HepG2 (cell line): Measurements from ENCODE around the gene STYX. TPM values are rescaled to one million over a fixed set of nuclear protein-coding genes. Genes with fewer than 3 reads are reported as not detected.

Experiments
- ARHGAP35 ChIP-seq: sonication (generic); formaldehyde crosslinking; IDR thresholded peaks from 2 replicates; pipeline ENCODE4 v1.9.0; 2022; ENCODE audit warnings: mild to moderate bottlenecking, inconsistent platforms, moderate library complexity, missing genetic modification reagents, borderline replicate concordance
- CAMTA2 ChIP-seq: sonication (generic); formaldehyde crosslinking; IDR thresholded peaks from 2 replicates; pipeline ENCODE4 v1.4.0; 2020; ENCODE audit warnings: mild to moderate bottlenecking, missing genetic modification reagents, borderline replicate concordance
- ERF ChIP-seq: IDR thresholded peaks from 2 replicates; pipeline ENCODE4 v1.6.1; 2018; ENCODE audit warnings: missing biosample characterization, missing genetic modification reagents
- GLMP ChIP-seq: sonication (generic); formaldehyde crosslinking; IDR thresholded peaks from 2 replicates; pipeline ENCODE4 v1.9.0; 2021; ENCODE audit warnings: missing genetic modification reagents, mild to moderate bottlenecking, borderline replicate concordance
- MEIS2 ChIP-seq: sonication (generic); formaldehyde crosslinking; IDR thresholded peaks from 2 replicates; pipeline ENCODE4 v1.9.0; 2021; ENCODE audit warnings: mild to moderate bottlenecking, missing genetic modification reagents
- MTA1 ChIP-seq: sonication (generic); formaldehyde crosslinking; IDR thresholded peaks from 2 replicates; pipeline ENCODE4 v1.4.0; 2020; ENCODE audit warnings: missing genetic modification reagents, mild to moderate bottlenecking, borderline replicate concordance
- PHF8 ChIP-seq: sonication (generic); formaldehyde crosslinking; IDR thresholded peaks from 2 replicates; pipeline ENCODE4 v1.5.0; 2020; ENCODE audit warnings: missing genetic modification reagents
- RAD21 ChIP-seq: fragments of 450-650 bp; formaldehyde crosslinking; IDR thresholded peaks from 2 replicates; pipeline ENCODE4 v1.5.0; 2020; ENCODE audit warnings: mild to moderate bottlenecking
- SIX4 ChIP-seq: sonication (generic); formaldehyde crosslinking; IDR thresholded peaks from 2 replicates; pipeline ENCODE4 v1.4.0; 2020; ENCODE audit warnings: missing genetic modification reagents
- SMARCE1 ChIP-seq: fragments of 450-650 bp; IDR thresholded peaks from 2 replicates; pipeline ENCODE4 v1.6.1; 2017; ENCODE audit warnings: borderline replicate concordance
- SMC3 ChIP-seq: IDR thresholded peaks from 2 replicates; pipeline ENCODE4 v1.6.1; 2011; ENCODE audit warnings: low read length, improper control_type of control experiment
- TBL1XR1 ChIP-seq: fragments of 150-350 bp; IDR thresholded peaks from 2 replicates; pipeline ENCODE4 v1.6.1; 2014; ENCODE audit warnings: borderline replicate concordance, low read length; ENCODE audit not compliant: partially characterized antibody
- THAP9 ChIP-seq: sonication (generic); formaldehyde crosslinking; IDR thresholded peaks from 2 replicates; pipeline ENCODE4; 2020; ENCODE audit warnings: missing genetic modification reagents, mild to moderate bottlenecking, borderline replicate concordance
- U2AF1 ChIP-seq: fragments of 200-400 bp; formaldehyde crosslinking; optimal IDR thresholded peaks from 2 replicates; pipeline ENCODE3; 2017; ENCODE audit warnings: mild to moderate bottlenecking, low read depth, low read length
- ZFP82 ChIP-seq: sonication (generic); formaldehyde crosslinking; IDR thresholded peaks from 2 replicates; pipeline ENCODE4 v1.5.1; 2020; ENCODE audit warnings: mild to moderate bottlenecking, missing genetic modification reagents, borderline replicate concordance
- ZNF512B ChIP-seq: sonication (generic); formaldehyde crosslinking; IDR thresholded peaks from 2 replicates; pipeline ENCODE4 v1.5.1; 2020; ENCODE audit warnings: missing genetic modification reagents, mild to moderate bottlenecking, borderline replicate concordance
- ZNF7 ChIP-seq: IDR thresholded peaks from 2 replicates; pipeline ENCODE4 v1.6.1; 2016; ENCODE audit warnings: missing biosample characterization, missing genetic modification reagents
- ZNF724P ChIP-seq: sonication (generic); formaldehyde crosslinking; IDR thresholded peaks from 2 replicates; pipeline ENCODE4 v1.8.0; 2022; ENCODE audit warnings: missing genetic modification reagents, borderline replicate concordance
- polyA plus RNA-seq, 8 experiments: library from polyadenylated mRNA; depleted of rRNA in 3 of 8; stranded (reverse) in 7 of 8; unstranded in 1 of 8; fragments of >200 nt; fragmentation: Illumina TruSeq in 4 of 8; extraction: Trizol in 4 of 8; gene quantifications; 2 replicates each; pipeline versions ENCODE4 v1.2.1 to v1.2.3, GENCODE V29; 2011 to 2016; ENCODE audit warnings: low read depth in 4 of 8, missing spikeins in 1 of 8, mixed read lengths in 1 of 8; ENCODE audit not compliant: insufficient read depth in 1 of 8
- total RNA-seq, 5 experiments: library from RNA; depleted of rRNA; stranded (reverse); fragments of >200 nt; fragmentation: Illumina TruSeq; extraction: Trizol; gene quantifications; 2 replicates each; pipeline ENCODE4 v1.2.3, GENCODE V29; 2016; ENCODE audit warnings: low read depth in 1 of 5
- TF ChIP-seq, protein P1 (sequence below): sonication (generic); formaldehyde crosslinking; conservative IDR thresholded peaks from 2 replicates; pipeline ENCODE4 v1.4.0; 2020; ENCODE audit warnings: missing genetic modification reagents

The STYX gene
- total and polyA plus RNA-seq, 2 of the 13 experiments (the other 11 are each of a cell fraction or from before 2014, with no cell fraction given) = 6.6 to 10.9 TPM

GRCh38 chr14:52791223-52792096 is 61.5 kb downstream of the STYX start, which contains the start of gene GNPNAT1 (continued):
- TF ChIP-seq THAP9 (CRISPR knock-in tag) (peak; percentile 66; the same call in 1 of the 2 replicates), SMC3 (no peak), ARHGAP35 (CRISPR knock-in tag) (peak; percentile 87; the same call in 1 of the 2 replicates), ZFP82 (CRISPR knock-in tag) (no peak), MTA1 (CRISPR knock-in tag) (peak; percentile 76; the same call in 1 of the 2 replicates), ZNF7 (no peak), ZNF724P (CRISPR knock-in tag) (peak; percentile 94), CAMTA2 (CRISPR knock-in tag) (no peak; the same call in 1 of the 2 replicates), ZNF512B (0 out of 2 replicates have a peak, but pooled peaks have one; percentile 0), MEIS2 (CRISPR knock-in tag) (peak; percentile 23), U2AF1 (no peak), TBL1XR1 (no peak), SIX4 (CRISPR knock-in tag) (peak; percentile 32; the same call in 1 of the 2 replicates), RAD21 (peak; percentile 32; the same call in 1 of the 2 replicates), ERF (CRISPR knock-in tag) (peak; percentile 51; the same call in 1 of the 2 replicates), SMARCE1 (no peak), PHF8 (CRISPR knock-in tag) (peak; percentile 84), GLMP (CRISPR knock-in tag) (no peak)
- TF ChIP-seq, protein P1, sequence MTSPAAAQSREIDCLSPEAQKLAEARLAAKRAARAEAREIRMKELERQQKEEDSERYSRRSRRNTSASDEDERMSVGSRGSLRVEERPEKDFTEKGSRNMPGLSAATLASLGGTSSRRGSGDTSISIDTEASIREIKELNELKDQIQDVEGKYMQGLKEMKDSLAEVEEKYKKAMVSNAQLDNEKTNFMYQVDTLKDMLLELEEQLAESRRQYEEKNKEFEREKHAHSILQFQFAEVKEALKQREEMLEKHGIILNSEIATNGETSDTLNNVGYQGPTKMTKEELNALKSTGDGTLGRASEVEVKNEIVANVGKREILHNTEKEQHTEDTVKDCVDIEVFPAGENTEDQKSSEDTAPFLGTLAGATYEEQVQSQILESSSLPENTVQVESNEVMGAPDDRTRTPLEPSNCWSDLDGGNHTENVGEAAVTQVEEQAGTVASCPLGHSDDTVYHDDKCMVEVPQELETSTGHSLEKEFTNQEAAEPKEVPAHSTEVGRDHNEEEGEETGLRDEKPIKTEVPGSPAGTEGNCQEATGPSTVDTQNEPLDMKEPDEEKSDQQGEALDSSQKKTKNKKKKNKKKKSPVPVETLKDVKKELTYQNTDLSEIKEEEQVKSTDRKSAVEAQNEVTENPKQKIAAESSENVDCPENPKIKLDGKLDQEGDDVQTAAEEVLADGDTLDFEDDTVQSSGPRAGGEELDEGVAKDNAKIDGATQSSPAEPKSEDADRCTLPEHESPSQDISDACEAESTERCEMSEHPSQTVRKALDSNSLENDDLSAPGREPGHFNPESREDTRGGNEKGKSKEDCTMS (CRISPR knock-in tag) = no peak
